Stimulated activated CD8-positive, alpha-beta memory T cell treated with anti-CD3 and anti-CD28 coated beads, Interleukin-12 subunit alpha, Interleukin-12 subunit beta, amount 100 ng/mL, for 1 hour (primary cell): Measurements from ENCODE around the gene MRNIP.

Source experiments
- DNase-seq: peaks from one replicate; pipeline ENCODE4 v3.0.0-alpha.2; 2020; ENCODE audit warnings: low read depth

The MRNIP gene

GRCh38 chr5:179858586-179859427 lies at the start of gene MRNIP:
Gene MRNIP (minus strand): TSS chr5:179858817. CDS start chr5:179858796, 21 bp downstream.
- peak; percentile 89 for DNase-seq

DNA sequence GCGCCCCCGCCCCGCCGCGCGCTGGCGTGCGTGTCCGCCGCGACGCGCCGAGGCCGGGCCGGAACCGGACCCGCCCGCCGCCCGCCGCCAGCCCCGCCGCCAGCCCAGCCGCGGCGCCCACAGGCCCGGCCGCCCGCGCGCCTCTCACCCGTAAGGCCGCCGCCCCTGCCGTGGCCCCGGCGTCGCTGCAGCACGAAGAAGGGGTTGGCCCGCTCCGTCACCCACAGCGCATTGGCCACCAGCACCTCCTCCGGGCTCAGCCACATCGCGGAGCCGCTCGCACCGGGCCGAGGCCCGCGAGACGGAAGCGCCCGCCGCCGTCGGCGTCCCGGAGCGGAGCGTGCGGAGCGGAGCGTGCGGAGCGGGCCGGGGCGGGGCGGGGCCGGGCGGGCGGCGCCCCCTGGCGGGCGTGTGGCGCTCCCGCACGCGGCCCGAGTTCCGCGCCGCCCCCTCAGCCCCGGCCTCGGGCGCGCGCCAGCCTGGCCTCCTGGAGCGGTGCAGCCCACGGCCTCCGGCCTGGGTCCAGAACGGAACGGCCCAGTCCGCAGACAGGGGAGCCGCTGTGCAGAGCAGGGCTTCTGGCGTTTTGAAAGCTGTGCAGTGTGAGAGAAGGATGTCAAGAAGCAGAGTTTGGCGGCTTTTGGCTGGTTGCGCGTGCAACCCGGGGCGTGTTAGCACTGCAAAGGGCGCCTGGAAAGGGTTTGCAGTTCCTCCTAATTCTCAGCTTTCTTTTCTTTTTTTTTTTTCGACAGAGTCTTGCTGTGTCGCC lies 49.1 kb upstream of the MRNIP start, which contains the start of gene TBC1D9B:
TBC1D9B (minus strand) TSS at position 342 of the 769 bp plus-strand sequence; CDS start at position 266, 76 bp downstream.
- DNase-seq, result peak; percentile 39

DNA sequence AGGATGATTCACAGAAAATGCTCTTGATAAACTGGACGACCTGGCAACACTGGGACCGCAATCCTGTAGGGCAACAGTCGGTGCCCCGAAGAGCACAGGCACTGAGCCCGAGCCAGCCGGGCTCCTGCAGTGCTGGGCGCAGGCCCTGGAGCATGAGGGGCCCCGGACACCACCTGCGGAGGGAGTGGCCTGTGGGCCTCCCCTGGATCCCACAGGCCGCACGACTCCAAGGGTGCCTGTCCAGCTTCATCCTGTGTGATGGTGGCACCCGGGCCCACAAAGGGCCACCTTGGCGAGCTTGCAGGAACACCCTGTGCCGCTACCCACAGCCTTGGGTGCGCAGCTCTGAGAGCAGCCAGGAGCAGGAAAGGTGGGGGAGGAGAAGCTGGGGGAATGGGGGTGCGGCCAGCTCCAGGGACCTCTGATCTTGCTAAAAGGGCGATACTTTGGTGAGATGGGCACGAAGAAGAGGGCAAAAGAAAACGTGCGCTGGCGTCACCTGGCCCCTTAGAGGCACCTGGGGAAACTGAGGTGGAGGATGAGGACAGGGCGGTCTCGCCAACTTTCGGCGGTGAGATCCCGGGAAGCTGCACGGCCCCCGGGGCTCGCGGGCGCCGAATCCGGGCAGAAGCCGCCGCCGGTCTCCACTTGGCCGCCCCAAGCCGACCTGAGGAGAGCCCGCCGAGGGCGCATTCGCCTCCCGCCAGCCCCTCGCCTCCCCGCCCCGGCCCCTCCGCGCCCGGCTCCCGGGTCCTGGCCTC lies 48.4 kb upstream of the MRNIP start:
- DNase-seq, result no peak

DNA sequence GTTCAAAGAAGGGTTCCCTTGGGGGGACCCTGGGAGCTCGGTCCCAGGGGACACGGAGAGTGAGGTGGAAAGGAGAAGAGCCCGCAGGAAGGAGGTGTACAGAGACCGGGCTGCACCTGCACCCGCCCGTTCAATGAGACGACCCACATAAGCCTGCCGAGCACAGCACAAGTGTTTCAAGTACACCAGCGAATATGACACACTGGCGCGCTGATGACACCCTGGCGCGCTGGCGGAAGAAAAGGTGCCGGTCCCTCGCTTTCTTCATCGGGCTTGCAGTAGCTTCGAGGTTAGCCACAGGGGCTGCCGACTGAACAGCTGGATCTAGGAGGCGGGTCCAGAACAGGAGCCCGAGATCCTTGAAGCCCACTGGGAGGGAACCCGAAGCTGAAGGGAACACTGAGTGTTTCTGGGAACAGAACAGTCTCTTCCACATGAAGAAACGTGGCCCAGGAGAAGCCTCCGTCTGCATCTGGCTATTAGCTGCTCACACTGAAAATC lies 47.7 kb upstream of the MRNIP start:
- no peak for DNase-seq

DNA sequence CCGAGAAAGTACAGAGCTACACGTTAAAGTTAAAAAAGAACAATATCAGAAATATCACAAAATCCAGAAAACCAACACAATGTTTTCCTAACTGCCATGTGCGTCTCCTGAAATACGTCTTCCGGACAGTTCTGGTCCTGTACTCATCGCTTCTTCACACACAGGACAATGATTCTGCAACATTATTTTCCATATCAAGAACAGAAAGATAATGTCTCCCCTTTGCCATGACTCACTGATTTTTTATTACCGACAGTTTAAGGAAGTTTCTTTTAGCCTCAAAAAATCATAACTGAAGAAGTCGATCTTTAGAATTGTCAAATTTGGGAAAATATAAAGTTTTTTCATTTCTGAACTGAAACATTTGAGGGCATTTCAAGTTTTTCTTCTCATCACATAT lies 46.5 kb upstream of the MRNIP start:
- DNase-seq, result no peak

DNA sequence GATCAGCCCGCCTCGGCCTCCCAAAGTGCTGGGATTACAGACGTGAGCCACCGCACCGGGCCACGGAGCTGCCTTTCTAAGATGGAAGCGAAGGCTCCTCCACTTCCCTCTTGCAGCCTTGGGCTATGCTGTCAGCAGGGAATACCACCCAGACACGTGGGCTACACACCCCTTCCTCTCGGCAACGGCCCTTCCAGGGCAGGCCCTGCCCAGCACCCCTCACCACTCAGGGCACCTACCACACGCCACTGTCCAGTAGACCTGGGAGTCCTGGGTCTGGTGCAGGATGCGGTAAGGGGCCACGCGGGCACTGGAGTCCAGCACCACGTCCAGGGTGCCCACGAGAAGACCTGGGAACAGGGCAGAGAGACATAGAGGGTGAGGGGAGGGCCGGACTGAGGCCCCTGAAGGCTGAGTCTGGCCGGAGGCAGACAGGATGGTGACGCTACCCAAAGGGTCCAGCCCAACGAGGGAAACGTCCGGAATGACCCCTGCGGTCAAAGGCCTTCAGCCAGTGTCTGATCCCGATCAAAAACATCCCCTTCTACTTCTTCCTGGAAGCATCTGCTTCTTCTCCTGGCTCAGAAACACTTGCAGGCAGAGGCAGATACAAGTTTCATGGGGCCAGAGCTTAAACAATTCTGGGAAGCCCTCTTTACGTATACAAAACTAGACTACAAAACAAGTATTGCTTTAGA lies 46.0 kb upstream of the MRNIP start:
- DNase-seq, result no peak

GRCh38 chr5:179902763-179903158 lies 44.1 kb upstream of the MRNIP start:
- DNase-seq, result no peak

DNA sequence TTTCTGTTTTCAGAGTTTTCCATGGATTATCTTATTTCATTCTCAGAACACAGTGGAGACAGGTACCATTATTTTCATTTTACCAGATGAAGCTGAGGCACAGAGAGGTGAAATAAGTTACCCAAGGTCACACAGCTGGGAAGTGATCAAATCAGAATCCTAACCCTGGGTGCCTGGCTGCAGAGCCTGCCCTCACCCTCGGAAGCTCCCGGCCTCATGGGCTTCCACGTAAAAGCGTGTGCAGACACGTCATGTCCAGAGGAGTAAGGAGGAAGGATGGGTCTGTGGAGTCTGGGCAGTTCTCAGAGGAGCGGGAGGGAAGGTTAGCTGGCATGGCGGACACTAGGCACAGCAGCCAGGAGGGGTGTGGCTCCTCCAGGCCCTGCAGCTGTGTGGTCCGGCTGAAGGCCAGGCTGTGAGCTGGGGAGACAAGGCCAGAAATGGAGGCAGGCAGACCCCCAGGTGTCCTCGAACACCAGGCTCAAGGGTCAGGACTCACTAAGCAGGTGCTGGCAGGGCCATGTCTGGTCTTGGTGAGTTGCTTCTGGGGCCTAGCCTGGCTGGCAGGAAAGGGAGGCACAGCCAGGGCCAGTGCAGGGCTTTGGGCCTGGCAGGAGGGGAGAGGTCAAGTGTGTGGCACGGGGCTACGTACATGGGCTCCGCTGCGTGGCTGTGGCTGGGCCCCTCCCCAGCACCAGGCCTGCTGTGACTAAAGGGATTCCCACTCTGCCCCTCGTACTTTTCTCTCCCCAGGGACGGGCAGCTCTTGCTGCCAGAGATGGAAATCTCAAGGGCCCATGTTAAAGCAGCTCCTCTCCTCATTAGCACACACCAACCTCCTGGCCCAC lies 43.5 kb upstream of the MRNIP start:
- DNase-seq, result no peak

DNA sequence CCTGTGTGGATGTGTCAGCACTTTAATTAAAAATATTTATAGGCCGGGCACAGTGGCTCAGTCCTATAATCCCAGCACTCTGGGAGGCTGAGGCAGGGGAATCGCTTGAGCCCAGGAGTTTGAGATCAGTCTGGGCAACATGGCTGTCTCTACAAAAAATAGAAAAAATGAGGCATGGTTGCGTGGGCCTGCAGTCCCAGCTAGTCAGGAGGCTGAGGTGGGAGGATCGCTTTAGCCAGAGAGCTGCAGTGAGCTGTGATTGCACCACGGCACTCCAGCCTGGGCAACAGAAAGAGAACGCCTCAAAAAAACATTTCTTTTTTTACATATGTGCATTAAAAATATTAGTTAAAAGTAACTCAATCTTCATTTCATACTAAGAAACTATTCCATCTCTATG lies 42.8 kb upstream of the MRNIP start:
- no peak for DNase-seq

DNA sequence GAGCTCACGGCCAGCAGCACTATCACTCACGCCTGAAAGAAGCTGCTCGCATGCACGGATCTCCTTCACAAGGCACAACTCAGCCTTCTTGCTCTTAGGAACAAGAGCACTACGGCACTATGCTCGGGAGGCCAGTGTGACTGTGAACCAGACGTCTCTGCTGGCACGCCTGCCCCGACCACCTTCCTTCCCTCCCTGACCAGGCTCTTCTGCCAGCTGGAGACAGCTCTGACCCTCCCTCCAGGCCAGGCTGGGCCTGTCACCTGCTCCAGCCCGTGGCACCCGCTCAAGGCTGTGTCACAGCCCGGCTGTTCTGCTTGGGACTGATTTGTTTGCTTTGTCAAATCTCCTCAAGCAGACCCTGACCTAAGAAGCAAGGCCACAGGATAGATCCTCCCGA lies 42.1 kb upstream of the MRNIP start:
- no peak for DNase-seq

DNA sequence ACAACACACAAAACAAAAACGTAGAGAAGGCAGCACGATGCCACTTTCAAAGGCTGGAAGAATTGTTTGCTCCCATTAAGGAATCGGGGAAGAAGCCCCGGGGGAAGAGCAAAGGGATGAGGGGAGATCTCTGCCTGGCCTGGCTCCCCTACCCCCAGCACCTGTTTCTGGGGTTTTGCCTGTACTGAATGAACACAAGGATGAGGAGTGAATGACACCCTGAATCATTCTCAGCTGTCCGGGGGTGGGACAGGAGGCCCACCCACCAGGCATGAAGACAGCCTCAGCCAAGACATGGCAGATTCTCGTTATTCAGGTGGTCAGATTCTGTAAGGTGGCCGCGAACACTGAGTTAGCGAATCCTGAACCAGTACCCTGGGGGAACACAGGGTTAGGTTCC lies 41.6 kb upstream of the MRNIP start:
- no peak for DNase-seq

DNA sequence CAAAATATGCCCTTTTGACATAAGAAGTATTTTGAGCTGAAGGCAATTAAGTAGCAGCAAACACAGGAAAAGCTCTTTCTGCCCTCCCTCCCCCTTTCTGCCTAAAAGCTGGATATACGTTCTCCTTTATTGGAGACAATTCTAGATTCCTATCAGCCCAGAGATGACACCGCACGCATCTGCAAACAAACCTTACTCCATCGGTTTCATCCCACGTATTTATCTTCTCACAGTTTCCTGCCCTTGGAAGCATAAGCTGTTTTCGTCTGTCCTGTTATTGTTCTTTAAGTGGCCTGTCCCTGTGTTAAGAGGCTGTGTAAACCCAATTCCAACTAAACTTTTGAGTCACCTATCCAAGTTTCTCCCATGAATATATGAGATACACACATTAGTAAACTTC lies 37.2 kb upstream of the MRNIP start:
- DNase-seq, result no peak

DNA sequence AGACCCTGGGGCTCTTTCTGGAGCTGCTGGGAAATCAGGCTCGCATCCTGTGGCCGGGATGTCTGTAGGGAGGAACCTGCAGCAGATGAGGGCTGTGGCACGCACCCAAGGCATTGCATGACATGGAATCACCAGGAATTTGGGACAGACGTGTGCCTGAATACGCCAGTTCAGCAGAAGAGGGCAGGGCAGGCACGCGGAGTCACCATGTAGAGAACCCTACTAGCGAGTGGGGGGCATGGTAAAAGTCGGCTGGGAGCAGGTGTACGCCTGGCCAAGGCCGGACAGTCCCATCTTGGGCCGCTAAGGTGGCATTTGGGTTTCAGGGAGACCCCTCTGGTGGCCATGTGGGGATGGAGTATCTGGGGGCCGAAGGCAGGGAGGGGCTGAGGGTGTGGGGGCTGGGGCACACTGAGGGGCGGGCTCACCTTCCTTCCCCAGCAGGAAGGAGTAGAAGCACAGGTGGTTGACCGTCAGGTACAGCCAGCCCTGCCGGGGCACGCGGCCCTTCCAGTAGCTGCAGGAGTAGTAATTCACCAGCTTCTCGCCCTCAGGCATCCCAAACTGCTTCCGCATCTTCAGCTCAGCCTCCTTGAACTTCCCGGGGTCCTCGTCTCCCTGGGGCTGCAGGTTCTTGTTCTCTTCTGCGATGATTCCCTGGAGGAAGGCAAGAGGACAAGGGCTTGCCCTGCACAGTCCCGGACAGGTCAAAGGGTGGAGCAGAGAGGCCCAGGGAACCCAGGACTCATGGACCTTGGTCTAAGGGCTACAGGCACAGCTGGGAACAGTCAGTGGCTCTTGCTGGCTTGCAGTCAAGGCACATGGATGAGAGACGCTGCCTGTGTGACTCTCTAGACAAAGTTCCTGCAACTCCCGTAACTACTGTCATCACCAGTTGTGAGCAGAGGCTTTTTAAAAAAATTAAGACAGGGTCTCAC lies 35.6 kb upstream of the MRNIP start:
- no peak for DNase-seq

DNA sequence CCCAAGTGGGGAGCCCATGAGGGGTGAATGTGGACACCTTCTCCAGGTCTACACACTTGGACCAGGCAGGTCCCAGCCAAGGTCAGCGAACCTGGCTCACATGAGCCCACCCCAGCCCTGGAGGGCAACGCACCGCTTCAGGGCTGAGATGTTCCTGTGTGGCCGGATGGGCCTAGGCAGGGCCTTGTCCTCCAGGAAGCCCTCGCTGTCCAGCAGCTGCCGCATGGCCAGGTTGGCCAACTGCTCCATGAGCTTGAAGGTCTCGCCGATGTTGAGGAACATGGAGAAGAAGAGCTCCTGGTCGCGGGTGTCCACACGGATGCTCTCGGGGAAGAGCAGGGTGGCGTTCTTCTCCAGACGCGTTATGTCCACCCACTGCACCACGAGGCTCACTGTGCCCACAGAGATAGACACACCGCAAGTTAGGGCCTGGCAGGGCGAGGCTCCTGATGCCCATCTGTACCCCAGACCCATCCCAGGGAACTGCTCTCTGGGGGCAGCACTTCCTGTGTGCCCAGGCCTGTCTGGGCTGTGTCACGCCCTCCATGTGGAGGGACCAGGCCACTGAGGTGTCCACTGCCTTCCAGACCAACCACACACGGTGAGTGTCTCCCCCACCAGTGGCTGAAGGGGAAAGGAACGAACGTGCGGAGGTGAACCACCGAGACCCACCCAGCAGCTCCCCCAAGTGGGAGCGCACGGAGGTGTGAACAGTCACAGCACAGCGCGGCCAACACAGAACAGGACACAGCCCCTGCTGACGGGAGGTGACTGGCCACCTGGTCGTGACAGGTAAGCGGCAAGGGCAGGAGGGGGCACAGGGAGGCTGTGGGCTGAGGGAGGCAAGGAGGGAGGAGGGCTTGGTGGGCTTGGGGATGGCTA lies 34.7 kb upstream of the MRNIP start:
- no peak for DNase-seq

GRCh38 chr5:179892255-179892654 lies 33.6 kb upstream of the MRNIP start:
- DNase-seq, result no peak

DNA sequence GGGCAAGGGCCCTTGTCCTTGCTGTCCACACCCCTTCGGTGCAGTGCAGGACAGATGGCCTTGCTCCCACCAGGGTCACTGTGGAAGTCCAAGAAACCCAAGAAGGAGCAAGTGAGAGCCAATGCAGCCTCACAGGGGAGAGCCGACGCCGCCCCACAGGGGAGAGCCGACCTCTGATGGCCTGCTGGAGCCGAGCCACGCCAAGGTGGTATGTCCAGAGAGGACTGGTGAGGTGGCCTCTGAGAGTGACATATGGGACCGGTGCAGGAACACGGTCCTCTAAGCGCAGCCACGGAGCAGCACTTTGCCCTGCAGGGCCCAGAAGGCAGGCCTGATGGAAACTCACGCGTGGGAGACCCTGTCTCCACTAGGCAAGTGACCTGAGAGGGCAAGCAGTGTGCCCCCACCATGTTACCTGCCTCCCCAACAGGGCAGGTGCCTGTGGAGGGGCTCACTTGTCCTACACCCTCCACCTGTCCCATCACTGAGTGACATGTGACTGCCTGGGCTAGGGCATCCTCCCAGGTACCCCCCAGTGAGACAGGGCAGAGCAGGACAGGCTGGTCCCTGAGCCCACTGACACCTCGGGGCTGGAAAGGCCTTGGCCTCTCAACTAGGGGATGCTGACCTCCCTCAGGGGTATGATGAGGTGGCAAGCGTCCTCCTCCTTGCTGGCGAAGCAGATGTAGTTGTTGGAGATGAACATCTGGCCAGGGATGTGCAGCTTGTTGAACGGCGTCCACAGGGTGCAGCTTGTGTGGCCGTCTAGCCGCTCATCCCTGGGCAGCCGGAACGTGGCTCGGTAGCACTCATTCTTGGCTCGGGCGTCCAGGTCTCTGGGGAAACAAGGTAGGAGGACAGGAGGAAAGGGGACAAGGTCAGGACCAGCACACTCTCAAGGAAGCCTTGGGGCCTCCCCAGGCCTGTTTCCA lies 32.4 kb upstream of the MRNIP start:
- no peak for DNase-seq

DNA sequence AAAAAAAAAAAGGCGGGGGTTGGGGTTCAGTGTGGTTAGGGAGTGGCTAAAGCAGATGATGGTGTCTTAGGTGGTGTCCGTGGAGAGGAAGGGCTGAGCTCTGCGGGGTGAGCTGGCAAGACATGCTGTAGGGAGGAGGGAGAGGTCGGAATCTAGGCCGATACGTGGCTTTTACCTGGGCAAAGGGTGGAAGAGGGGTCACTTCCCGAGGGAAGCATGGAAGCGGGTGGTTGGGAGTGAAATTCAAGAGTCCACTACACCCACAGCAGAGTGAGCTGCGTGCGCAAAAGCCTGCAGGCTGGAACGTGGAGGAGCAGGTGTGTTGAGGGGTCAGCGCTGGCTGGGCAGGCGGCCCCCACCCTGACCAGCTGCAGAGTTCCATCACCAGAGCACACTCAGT lies 31.3 kb upstream of the MRNIP start:
- no peak for DNase-seq
